Jurkat, Clone E6-1 (cell line): ENCODE data around the gene RBM33.

ENCODE experiments used
- DNase-seq: peaks from one replicate; pipeline ENCODE4 v3.0.0-alpha.2; 2011; ENCODE audit warnings: low read depth, low spot score
- H3K4me3 ChIP-seq: 2 replicates; pipeline ENCODE4 v1.5.1; 2011; ENCODE audit warnings: mild to moderate bottlenecking, low read length, control low read depth, moderate library complexity

Gene RBM33

DNA sequence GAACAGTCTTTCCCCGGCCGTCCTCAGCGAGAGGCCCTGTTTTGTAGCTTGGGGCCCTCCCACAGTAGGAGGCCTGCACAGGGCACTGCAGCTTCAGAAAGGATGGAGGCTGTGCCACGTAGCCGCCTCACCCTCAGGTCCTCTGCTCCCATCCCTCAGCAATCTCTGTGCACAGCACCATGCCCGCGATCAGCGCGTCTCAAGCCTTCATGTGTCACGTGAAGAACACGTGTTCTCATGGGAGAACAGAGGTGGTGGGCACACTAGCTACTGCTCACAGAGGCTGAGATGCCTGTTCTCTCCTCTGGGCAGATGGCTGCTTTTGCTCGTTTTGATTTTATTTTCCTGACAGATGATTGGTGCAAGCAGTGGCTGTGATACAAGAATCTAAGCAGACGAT is 176.3 kb downstream of the RBM33 start:
- no peak overlapping the region for H3K4me3 ChIP-seq
- DNase-seq: no peak

DNA sequence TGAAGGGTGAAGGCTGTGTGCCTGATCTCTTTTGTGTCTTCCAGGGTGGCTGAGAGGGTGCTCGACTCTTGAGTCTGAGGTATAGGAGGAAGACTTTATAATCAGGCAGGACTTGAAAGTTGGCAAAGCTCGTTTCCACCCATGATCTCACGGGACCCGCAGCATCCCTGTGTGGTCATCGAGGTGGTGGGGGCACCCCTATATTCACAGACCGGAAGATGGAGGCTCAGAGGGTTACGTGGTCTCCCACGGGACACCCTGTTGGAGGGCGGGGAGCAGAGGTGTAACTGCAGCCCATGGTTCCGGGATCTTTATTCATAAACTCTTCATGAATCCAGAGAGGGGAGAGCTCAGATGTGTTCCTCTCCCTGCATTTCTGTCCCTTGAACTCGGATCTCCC is 177.4 kb downstream of the RBM33 start:
- H3K4me3 ChIP-seq: no peak overlapping the region
- no peak for DNase-seq

DNA sequence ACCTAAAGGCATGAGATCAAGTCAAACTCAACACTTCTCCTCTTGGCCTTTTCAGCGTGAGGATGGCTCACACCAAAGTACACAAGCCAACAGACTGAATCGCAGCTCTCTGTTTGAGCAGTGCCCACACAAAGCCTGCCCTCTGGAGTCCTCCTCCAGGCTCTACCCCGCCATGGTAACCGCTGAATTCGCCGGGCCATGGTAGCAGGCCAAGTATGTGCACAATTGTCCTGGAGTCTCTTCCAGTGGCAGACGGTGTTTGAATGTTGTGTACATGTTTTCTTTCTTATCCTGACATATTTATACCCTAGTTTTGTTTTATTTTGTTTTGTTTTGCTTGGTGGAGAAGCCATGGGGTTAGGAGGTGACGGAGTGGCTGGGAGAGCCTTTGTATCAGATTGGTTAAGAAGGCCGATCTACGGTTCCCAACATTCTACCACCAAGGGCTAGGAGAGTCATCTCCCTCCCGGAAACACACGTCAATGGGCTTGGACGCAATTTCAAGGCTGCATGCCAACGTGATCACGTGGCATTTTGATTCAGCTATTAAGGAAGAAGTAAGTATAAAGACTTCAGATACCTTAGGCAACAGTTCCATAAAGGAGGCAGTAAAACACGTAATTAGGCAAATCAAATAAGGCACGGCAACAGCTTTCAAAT is 179.9 kb downstream of the RBM33 start:
- no peak overlapping the region for H3K4me3 ChIP-seq
- DNase-seq: no peak

- H3K4me3 ChIP-seq: no peak overlapping the region
- DNase-seq: no peak
Measured at GRCh38 chr7:155825336-155825735, 180.9 kb downstream of the RBM33 start.

DNA sequence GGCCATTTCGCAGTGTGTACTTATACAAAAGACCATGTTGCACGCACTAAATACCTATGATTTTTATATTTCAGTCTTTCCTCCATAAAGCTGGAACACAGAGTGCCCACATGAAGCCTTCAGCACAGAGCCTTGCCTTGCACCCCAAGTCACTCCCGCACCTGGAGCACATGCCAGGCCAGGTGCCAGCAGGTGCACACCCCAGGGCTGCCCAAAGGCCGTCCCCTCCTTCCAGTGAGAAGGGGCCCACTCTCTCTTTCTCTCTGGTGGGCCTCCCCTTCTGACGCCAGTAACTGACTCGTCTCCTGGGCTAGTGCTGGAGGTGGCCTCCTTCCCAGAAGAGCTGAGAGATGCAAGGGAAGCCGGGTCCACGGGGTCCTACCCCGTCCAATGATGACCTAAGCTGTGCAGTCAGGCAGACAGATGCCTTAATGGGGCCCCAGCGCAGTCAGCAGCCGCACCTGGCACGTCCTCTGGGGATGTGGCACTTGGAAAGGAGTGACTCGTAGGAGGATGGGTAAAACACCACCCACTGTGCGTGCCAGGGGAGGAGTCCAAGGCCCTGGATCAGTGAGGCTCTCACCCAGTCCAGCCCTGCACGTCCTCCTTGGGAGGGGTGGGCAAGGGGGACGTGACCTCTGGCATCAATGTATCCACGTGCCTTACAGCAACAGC is 185.5 kb downstream of the RBM33 start:
- H3K4me3 ChIP-seq: no peak overlapping the region
- DNase-seq: no peak
